Neuronal stem cell (in vitro differentiated cells): ENCODE data around the gene PARVA.
A peak's percentile ranks its signal among the peaks of the same experiment; 100 is the strongest.

Experiments used
- DNase-seq: peaks from one replicate; pipeline ENCODE4 v3.0.0-alpha.2; 2013; ENCODE audit warnings: low spot score
- H2AFZ ChIP-seq: one replicate; pipeline ENCODE4 v1.6.1; 2013; ENCODE audit warnings: mild to moderate bottlenecking, low read length, inconsistent platforms
- H2AK5ac ChIP-seq: 2 replicates; pipeline ENCODE4 v1.6.1; 2013; ENCODE audit warnings: low read depth, mild to moderate bottlenecking, inconsistent platforms, low read length, moderate library complexity, mixed read lengths
- H2BK120ac ChIP-seq: 2 replicates; pipeline ENCODE4 v1.6.1; 2013; ENCODE audit warnings: low read depth, mild to moderate bottlenecking, inconsistent platforms, low read length, moderate library complexity, mixed read lengths
- H2BK12ac ChIP-seq: one replicate; pipeline ENCODE4 v1.6.1; 2013; ENCODE audit warnings: low read length, inconsistent platforms
- H2BK15ac ChIP-seq: 2 replicates; pipeline ENCODE4 v1.6.1; 2013; ENCODE audit warnings: mild to moderate bottlenecking, low read length, inconsistent platforms, mixed read lengths
- H2BK5ac ChIP-seq: one replicate; pipeline ENCODE4 v1.6.1; 2013; ENCODE audit warnings: inconsistent platforms, mild to moderate bottlenecking, low read length, moderate library complexity
- H3K14ac ChIP-seq: one replicate; pipeline ENCODE4 v1.6.1; 2013; ENCODE audit warnings: low read length, inconsistent platforms
- H3K18ac ChIP-seq: 2 replicates; pipeline ENCODE4 v1.6.1; 2013; ENCODE audit warnings: low read length, inconsistent platforms
- H3K23ac ChIP-seq: 2 replicates; pipeline ENCODE4 v1.6.1; 2013; ENCODE audit warnings: low read depth, mild to moderate bottlenecking, mixed read lengths, low read length, inconsistent platforms; ENCODE audit not compliant: poor library complexity
- H3K27ac ChIP-seq: replicated peaks from 3 replicates; pipeline ENCODE4 v1.5.1; 2013; ENCODE audit warnings: low read length, inconsistent platforms
- H3K27me3 ChIP-seq, 3 experiments: 2 replicates each; pipeline ENCODE4 v1.6.1; 2013; ENCODE audit warnings: low read length in 3 of 3, mild to moderate bottlenecking in 2 of 3, inconsistent platforms in 1 of 3, low read depth in 1 of 3, mixed read lengths in 1 of 3, moderate library complexity in 1 of 3; ENCODE audit not compliant: control insufficient read depth in 3 of 3, insufficient read depth in 3 of 3
- H3K36me3 ChIP-seq, 2 donors: replicated peaks in 1 of 2; 2 replicates each; pipeline ENCODE4 v1.6.1; 2013; ENCODE audit warnings: low read length in 2 of 2; ENCODE audit not compliant: control insufficient read depth in 2 of 2, insufficient read depth in 2 of 2
- H3K4ac ChIP-seq: 2 replicates; pipeline ENCODE4 v1.6.1; 2013; ENCODE audit warnings: inconsistent platforms, mild to moderate bottlenecking, low read length, moderate library complexity
- H3K4me1 ChIP-seq, 2 donors: 1 replicate in 1 of 2; 2 replicates in 1 of 2; pipeline ENCODE4 v1.6.1; 2013; ENCODE audit warnings: low read length in 2 of 2, low read depth in 1 of 2; ENCODE audit not compliant: control insufficient read depth in 2 of 2, insufficient read depth in 1 of 2
- H3K4me2 ChIP-seq: one replicate; pipeline ENCODE4 v1.6.1; 2013; ENCODE audit warnings: mild to moderate bottlenecking, low read length, inconsistent platforms; ENCODE audit not compliant: insufficient read depth, poor library complexity, severe bottlenecking
- H3K4me3 ChIP-seq, 2 donors: 2 replicates each; pipeline ENCODE4 v1.5.1; 2013; ENCODE audit warnings: low read length in 2 of 2, mild to moderate bottlenecking in 2 of 2, inconsistent platforms in 1 of 2, moderate library complexity in 1 of 2
- H3K79me1 ChIP-seq: one replicate; pipeline ENCODE4 v1.6.1; 2013; ENCODE audit warnings: low read depth, mild to moderate bottlenecking, inconsistent platforms, low read length, moderate library complexity
- H3K9ac ChIP-seq: one replicate; pipeline ENCODE4 v1.6.1; 2013; ENCODE audit warnings: mild to moderate bottlenecking, low read depth, low read length, inconsistent platforms; ENCODE audit not compliant: poor library complexity
- H3K9me3 ChIP-seq, 2 donors: replicated peaks in 1 of 2; 2 replicates each; pipeline versions ENCODE3 to v1.6.1; 2013; ENCODE audit warnings: low read length in 2 of 2, mild to moderate bottlenecking in 2 of 2, inconsistent platforms in 1 of 2, low read depth in 1 of 2, mixed read lengths in 1 of 2, moderate library complexity in 1 of 2; ENCODE audit not compliant: control insufficient read depth in 2 of 2, insufficient read depth in 1 of 2
- H4K8ac ChIP-seq: one replicate; pipeline ENCODE4 v1.6.1; 2013; ENCODE audit warnings: low read depth, mild to moderate bottlenecking, inconsistent platforms, low read length, moderate library complexity
- H4K91ac ChIP-seq: one replicate; pipeline ENCODE4 v1.6.1; 2013; ENCODE audit warnings: low read length, low read depth, mild to moderate bottlenecking, inconsistent platforms; ENCODE audit not compliant: poor library complexity
- WGBS, 2 donors: extraction: QIAGEN DNeasy Blood & Tissue Kit; methylation state at CpG; one replicate each; pipeline ENCODE4 v1.1.7; 2013; ENCODE audit warnings: missing lambda C conversion rate in 2 of 2, mixed read lengths in 1 of 2; ENCODE audit not compliant: insufficient read length in 2 of 2, insufficient replicate concordance in 1 of 2; ENCODE audit errors: extremely low coverage in 2 of 2; 5-methylcytosine and 5-hydroxymethylcytosine counted together

The PARVA gene

DNA sequence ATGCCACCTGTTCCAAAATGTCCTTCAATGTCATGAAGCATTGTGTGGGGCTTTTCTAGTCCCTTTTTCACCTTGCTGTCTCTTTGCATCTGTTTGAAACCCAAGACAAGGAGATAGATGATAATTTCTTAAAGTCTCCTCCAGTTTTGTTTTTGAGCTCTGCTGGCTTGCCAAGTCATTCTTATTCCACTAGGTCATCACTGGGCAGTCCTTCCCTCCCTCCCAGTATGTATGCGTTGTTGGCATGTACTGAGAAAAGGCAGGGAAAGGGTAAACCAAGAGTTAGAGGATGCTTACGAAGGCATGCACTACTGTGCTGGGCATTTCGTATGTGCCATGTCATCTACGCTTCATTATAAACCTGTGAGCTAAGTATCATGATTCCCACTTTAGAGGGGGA is 78.6 kb downstream of the PARVA start:
- no peak overlapping the region for H3K4me3 ChIP-seq
- H3K9me3 ChIP-seq, result no peaks in the 10 kb centered on the region
- H2BK12ac ChIP-seq, result no peak overlapping the region
- no CpG with 5 or more reads among the region's 4 CpGs for WGBS, 2 donors
- H4K8ac ChIP-seq, result no peak overlapping the region
- no peak overlapping the region for H2BK15ac ChIP-seq
- no peak overlapping the region for H3K4me2 ChIP-seq
- H3K14ac ChIP-seq, result no peak overlapping the region
- DNase-seq, result no peak
- H3K4ac ChIP-seq, result no peak overlapping the region
- no peak overlapping the region for H3K27ac ChIP-seq
- H2BK120ac ChIP-seq, result no peak overlapping the region
- no peaks in the 10 kb centered on the region for H3K79me1 ChIP-seq
- H3K18ac ChIP-seq, result no peak overlapping the region
- H2BK5ac ChIP-seq, result no peak overlapping the region
- H4K91ac ChIP-seq, result no peak overlapping the region
- no peak overlapping the region for H3K9ac ChIP-seq
- no peaks in the 10 kb centered on the region for H3K27me3 ChIP-seq
- no peak overlapping the region for H2AK5ac ChIP-seq
- peaks cover 0 to 23% of the 10 kb centered on the region in 2 donors for H3K4me1 ChIP-seq
- H3K36me3 ChIP-seq, result no peaks in the 10 kb centered on the region
- no peak overlapping the region for H3K23ac ChIP-seq
- H2AFZ ChIP-seq, result no peak overlapping the region

- Histone ChIP-seq H4K8ac (no peak overlapping the region), H3K4me3 (no peak overlapping the region), H3K4me1 (peaks cover 0 to 23% of the 10 kb centered on the region in 2 donors), H3K14ac (no peak overlapping the region), H2BK5ac (no peak overlapping the region), H3K23ac (no peak overlapping the region), H2BK15ac (no peak overlapping the region), H2BK12ac (no peak overlapping the region), H4K91ac (no peak overlapping the region), H3K9ac (no peak overlapping the region), H3K79me1 (no peaks in the 10 kb centered on the region), H2BK120ac (no peak overlapping the region), H3K4ac (no peak overlapping the region), H3K4me2 (no peak overlapping the region), H3K36me3 (no peaks in the 10 kb centered on the region), H2AFZ (no peak overlapping the region), H3K9me3 (no peaks in the 10 kb centered on the region), H2AK5ac (no peak overlapping the region), H3K27ac (no peak overlapping the region), H3K18ac (peak overlapping the region; percentile 21), H3K27me3 (no peaks in the 10 kb centered on the region)
- DNase-seq, result no peak
- no CpG with 5 or more reads among the region's 5 CpGs for whole genome bisulfite sequencing, 2 donors
These were observed 79.5 kb downstream of the PARVA start for GRCh38 chr11:12456651-12457579.

DNA sequence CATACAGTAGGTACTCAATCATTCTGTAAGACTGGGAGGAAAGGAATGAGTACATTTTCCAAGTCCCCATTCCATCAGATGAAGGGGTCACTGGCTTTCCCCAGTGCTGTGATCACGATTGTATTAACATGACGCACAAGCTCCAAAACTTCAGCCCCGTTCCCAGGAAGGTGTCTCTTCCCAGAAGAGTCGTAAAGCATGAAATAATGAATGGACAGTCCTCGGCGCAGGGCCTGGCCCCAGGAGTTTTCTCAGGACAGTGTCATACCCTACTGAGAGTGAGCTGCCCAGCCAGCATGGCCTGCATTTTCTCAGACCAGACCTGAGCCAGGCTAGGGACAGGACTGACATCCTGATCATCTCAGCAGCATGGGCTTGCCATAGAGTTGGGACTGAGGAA is 80.7 kb downstream of the PARVA start:
- H3K9ac ChIP-seq, result no peak overlapping the region
- H3K4me1 ChIP-seq, result peaks cover 0 to 18% of the 10 kb centered on the region in 2 donors
- H3K27me3 ChIP-seq, result no peaks in the 10 kb centered on the region
- H2AFZ ChIP-seq, result no peak overlapping the region
- H3K27ac ChIP-seq, result no peak overlapping the region
- no peak overlapping the region for H3K23ac ChIP-seq
- no peak overlapping the region for H3K14ac ChIP-seq
- no peaks in the 10 kb centered on the region for H3K9me3 ChIP-seq
- no peak overlapping the region for H3K4me2 ChIP-seq
- no peak overlapping the region for H4K91ac ChIP-seq
- no peak overlapping the region for H2BK12ac ChIP-seq
- no peaks in the 10 kb centered on the region for H3K36me3 ChIP-seq
- H2BK5ac ChIP-seq, result no peak overlapping the region
- no peak overlapping the region for H3K18ac ChIP-seq
- no peak for DNase-seq
- H3K4ac ChIP-seq, result no peak overlapping the region
- no peak overlapping the region for H2BK120ac ChIP-seq
- no peaks in the 10 kb centered on the region for H3K79me1 ChIP-seq
- no peak overlapping the region for H4K8ac ChIP-seq
- H2BK15ac ChIP-seq, result no peak overlapping the region
- no peak overlapping the region for H3K4me3 ChIP-seq
- H2AK5ac ChIP-seq, result peak overlapping the region; percentile 21
- WGBS, 2 donors, result no CpG with 5 or more reads among the region's 6 CpGs

DNA sequence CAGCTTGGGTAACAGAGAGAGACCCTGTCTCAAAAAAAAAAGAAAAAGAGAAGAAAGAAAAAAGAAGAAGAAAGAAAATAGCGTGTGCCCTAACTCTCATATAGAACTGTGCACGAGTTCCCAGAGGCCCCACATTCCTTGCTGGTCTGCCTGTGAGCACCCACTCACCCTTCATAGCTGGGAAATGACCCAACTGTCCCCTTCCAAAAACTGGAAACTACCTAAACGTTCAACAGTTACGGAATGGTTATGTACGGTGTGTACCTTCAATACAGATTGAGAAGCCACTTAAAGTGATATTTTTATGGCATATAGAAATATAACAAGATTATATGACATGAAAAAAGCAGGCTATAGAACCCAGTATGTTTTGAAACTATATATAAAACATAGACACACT is 82.0 kb downstream of the PARVA start:
- no peak overlapping the region for H3K4ac ChIP-seq
- H2BK12ac ChIP-seq, result no peak overlapping the region
- H3K14ac ChIP-seq, result no peak overlapping the region
- no peak overlapping the region for H4K91ac ChIP-seq
- H3K79me1 ChIP-seq, result no peaks in the 10 kb centered on the region
- H4K8ac ChIP-seq, result no peak overlapping the region
- no peak overlapping the region for H3K9ac ChIP-seq
- peaks cover 0 to 2% of the 10 kb centered on the region in 2 donors for H3K9me3 ChIP-seq
- no peak overlapping the region for H3K23ac ChIP-seq
- H3K18ac ChIP-seq, result no peak overlapping the region
- no peak for DNase-seq
- no peak overlapping the region for H2BK5ac ChIP-seq
- peaks cover 0 to 15% of the 10 kb centered on the region in 2 donors for H3K4me1 ChIP-seq
- no peak overlapping the region for H3K27ac ChIP-seq
- no peak overlapping the region for H2AFZ ChIP-seq
- no peak overlapping the region for H2AK5ac ChIP-seq
- H3K27me3 ChIP-seq, result no peaks in the 10 kb centered on the region
- H2BK15ac ChIP-seq, result no peak overlapping the region
- no peaks in the 10 kb centered on the region for H3K36me3 ChIP-seq
- no peak overlapping the region for H3K4me3 ChIP-seq
- H3K4me2 ChIP-seq, result no peak overlapping the region
- H2BK120ac ChIP-seq, result no peak overlapping the region
- no CpG with 5 or more reads among the region's 5 CpGs for WGBS, 2 donors
